Naive B cell (primary cell): ENCODE results near the gene PRDM15. TPM values are rescaled to one million over a fixed set of nuclear protein-coding genes. Genes with fewer than 3 reads are reported as not detected.

ENCODE experiments used
- ATAC-seq, 2 donors: fragments of 150-1000 bp; cut with Tn5 transposase; 2 replicates each; pipeline ENCODE4 v1.10.0; 2021; ENCODE audit warnings: low read depth in 2 of 2, mild to moderate bottlenecking in 2 of 2, moderate library complexity in 2 of 2
- DNase-seq: peaks from one replicate; pipeline ENCODE4 v3.0.0; 2022
- H3K27ac Mint-ChIP-seq, 6 donors: one replicate each; pipeline ENCODE4 v1.8.0; 2020 to 2022; ENCODE audit warnings: mild to moderate bottlenecking in 6 of 6, mixed read lengths in 6 of 6, moderate library complexity in 5 of 6, inconsistent platforms in 2 of 6
- H3K27me3 Mint-ChIP-seq, 3 donors: one replicate each; pipeline ENCODE4 v1.8.0; 2021 to 2022; ENCODE audit warnings: mixed read lengths in 3 of 3, mild to moderate bottlenecking in 1 of 3
- H3K36me3 Mint-ChIP-seq, 2 donors: one replicate each; pipeline ENCODE4 v1.8.0; 2020 to 2022; ENCODE audit warnings: mixed read lengths in 2 of 2, inconsistent platforms in 1 of 2, mild to moderate bottlenecking in 1 of 2
- H3K4me1 Mint-ChIP-seq, 3 donors: one replicate each; pipeline ENCODE4 v1.8.0; 2020 to 2022; ENCODE audit warnings: mixed read lengths in 3 of 3, inconsistent platforms in 1 of 3, mild to moderate bottlenecking in 1 of 3, moderate library complexity in 1 of 3
- H3K4me3 Mint-ChIP-seq, 8 donors: one replicate each; pipeline ENCODE4 v1.8.0; 2020 to 2022; ENCODE audit warnings: mild to moderate bottlenecking in 8 of 8, mixed read lengths in 8 of 8, moderate library complexity in 8 of 8, inconsistent platforms in 2 of 8
- H3K9me3 Mint-ChIP-seq, 7 donors: one replicate each; pipeline ENCODE4 v1.8.0; 2020 to 2022; ENCODE audit warnings: mixed read lengths in 7 of 7, mild to moderate bottlenecking in 5 of 7, inconsistent platforms in 2 of 7, moderate library complexity in 1 of 7
- polyA plus RNA-seq, 6 donors: library from polyadenylated mRNA; unstranded; fragments of 300-500 nt; fragmentation: Illumina TruSeq; gene quantifications; one replicate each; pipeline ENCODE4 v1.2.3, GENCODE V29; 2021; ENCODE audit warnings: low read depth in 6 of 6

PRDM15 gene
- polyA plus RNA-seq, 6 donors from 2014 or later, result 0.91 to 3.7 (median 1.4) TPM; not detected in 1

- peaks cover 42 to 55% (median 47%) of the 10 kb centered on the region in 3 donors for H3K4me1 Mint-ChIP-seq
- H3K27me3 Mint-ChIP-seq, result peaks cover 80 to 91% (median 87%) of the 10 kb centered on the region in 3 donors
- peak overlapping the region in 4 of 8 donors; percentile 9 to 65 (median 34) for H3K4me3 Mint-ChIP-seq
- H3K27ac Mint-ChIP-seq, result no peak overlapping the region
- peaks cover 0 to 8% (median 5%) of the 10 kb centered on the region in 7 donors for H3K9me3 Mint-ChIP-seq
- no peak for ATAC-seq
- H3K36me3 Mint-ChIP-seq, result peaks cover 8 to 9% of the 10 kb centered on the region in 2 donors
- no peak for DNase-seq
These were observed 114.4 kb downstream of the PRDM15 start for GRCh38 chr21:41764558-41765419.

DNA sequence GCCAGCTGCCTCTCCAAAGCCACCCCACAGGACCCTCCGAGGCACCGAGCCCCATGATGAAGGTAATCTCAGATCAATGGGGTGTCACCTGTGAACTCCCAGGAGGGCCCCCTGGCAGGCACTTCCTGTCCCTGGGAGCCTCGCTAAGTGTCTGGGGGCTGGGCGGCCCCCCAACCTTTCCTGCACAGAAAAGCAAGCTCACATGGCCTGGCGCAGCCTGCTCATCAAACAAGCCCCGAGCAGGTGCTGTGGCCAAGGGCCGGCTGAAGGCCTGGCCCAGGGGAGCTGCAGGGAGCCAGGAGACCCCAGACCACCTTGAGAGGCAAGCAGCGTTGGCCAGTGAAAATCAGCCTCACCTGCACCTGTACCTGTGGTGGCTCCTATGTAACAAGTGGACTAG lies 115.1 kb downstream of the PRDM15 start:
- H3K9me3 Mint-ChIP-seq, result peaks cover 0 to 8% (median 5%) of the 10 kb centered on the region in 7 donors
- peak overlapping the region in 1 of 8 donors; percentile 65 for H3K4me3 Mint-ChIP-seq
- no peak for ATAC-seq
- peaks cover 77 to 91% (median 86%) of the 10 kb centered on the region in 3 donors for H3K27me3 Mint-ChIP-seq
- DNase-seq, result no peak
- H3K27ac Mint-ChIP-seq, result no peak overlapping the region
- peaks cover 35 to 47% (median 45%) of the 10 kb centered on the region in 3 donors for H3K4me1 Mint-ChIP-seq
- peaks cover 8 to 9% of the 10 kb centered on the region in 2 donors for H3K36me3 Mint-ChIP-seq

DNA sequence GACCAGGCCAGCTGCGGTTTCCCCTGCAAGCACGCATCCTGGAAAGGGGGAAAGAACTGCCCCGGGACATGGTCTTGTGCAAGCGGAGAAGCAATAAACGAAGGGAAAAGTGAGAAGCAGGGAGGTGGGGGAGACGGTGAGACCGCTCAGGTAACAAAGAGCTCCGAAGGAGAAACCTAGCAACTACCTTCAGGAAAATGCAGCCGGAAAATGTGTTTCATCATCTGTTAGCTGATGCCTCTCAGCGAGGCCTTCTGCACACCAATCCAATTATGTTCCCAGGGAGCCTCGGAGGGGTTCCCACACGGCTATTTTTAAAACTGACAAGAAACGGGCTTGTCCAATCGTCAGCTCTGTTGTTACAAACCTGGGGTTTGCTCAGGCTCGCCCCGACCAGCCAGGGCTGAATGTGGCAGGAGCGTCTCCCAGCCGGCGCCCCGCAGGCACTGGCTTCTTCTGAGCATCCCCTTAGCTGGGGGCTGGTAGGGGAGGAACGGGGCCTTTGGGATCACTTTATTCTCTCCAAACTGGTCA lies 115.7 kb downstream of the PRDM15 start:
- H3K9me3 Mint-ChIP-seq, result peaks cover 0 to 8% (median 5%) of the 10 kb centered on the region in 7 donors
- H3K27me3 Mint-ChIP-seq, result peaks cover 75 to 90% (median 81%) of the 10 kb centered on the region in 3 donors

GRCh38 chr21:41762753-41763152 lies 116.4 kb downstream of the PRDM15 start:
- DNase-seq, result no peak
- Mint-ChIP-seq H3K27me3 (peaks cover 74 to 89% (median 74%) of the 10 kb centered on the region in 3 donors), H3K36me3 (peaks cover 8% of the 10 kb centered on the region in 2 donors), H3K27ac (peak overlapping the region in 2 of 6 donors; percentile 14 to 38), H3K4me1 (peaks cover 26 to 35% (median 33%) of the 10 kb centered on the region in 3 donors), H3K4me3 (no peak overlapping the region), H3K9me3 (peaks cover 0 to 8% (median 4%) of the 10 kb centered on the region in 7 donors)
- ATAC-seq, result no peak

More for the DNA sequence above, 115.7 kb downstream of the PRDM15 start:
- no peak overlapping the region for H3K27ac Mint-ChIP-seq
- ATAC-seq (no peak), DNase-seq (no peak)
- H3K4me3 Mint-ChIP-seq, result peak overlapping the region in 1 of 8 donors; percentile 9
- peaks cover 8 to 9% of the 10 kb centered on the region in 2 donors for H3K36me3 Mint-ChIP-seq
- H3K4me1 Mint-ChIP-seq, result peaks cover 32 to 42% (median 40%) of the 10 kb centered on the region in 3 donors

DNA sequence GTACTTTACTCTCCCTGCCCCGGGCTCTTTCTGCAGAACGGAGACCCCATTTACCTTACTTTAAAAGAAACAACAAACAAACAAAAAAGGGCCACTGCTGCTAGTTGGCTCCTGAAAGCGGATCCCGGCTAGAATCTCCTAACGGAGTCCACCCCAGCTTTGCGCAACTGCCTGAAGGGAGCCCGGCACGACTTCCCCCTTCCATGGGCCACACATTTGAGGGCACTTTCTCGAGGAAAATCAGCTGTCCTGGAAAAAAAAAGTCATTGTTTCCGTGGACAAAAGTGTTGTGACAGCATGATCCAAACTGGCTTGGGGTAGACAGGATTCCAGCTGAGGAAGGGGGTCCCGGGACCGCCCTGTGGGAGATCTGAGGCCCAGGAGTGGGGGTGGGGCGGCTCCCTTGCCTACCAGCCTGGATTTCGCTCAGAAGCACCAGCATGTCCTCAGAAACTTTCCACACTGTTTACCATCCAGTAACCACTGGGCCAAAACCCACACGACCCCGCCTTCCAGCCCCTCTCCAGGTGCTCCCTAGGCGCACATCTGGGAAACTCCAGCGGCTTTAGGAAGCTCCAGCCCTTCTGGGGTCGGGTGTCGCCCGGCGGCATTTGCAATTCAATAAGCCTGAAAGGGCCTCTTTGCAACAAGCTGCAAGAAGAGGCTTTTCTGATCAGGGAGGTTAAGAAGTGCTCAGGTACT lies 117.1 kb downstream of the PRDM15 start:
- no peak for DNase-seq
- H3K36me3 Mint-ChIP-seq, result peaks cover under 1 to 3% of the 10 kb centered on the region in 2 donors
- peaks cover 68 to 83% (median 68%) of the 10 kb centered on the region in 3 donors for H3K27me3 Mint-ChIP-seq
- ATAC-seq, result no peak
- peak overlapping the region in 2 of 6 donors; percentile 37 to 38 for H3K27ac Mint-ChIP-seq
- peaks cover 0 to 4% (median under 1%) of the 10 kb centered on the region in 7 donors for H3K9me3 Mint-ChIP-seq
- peak overlapping the region in 2 of 8 donors; percentile 52 to 70 for H3K4me3 Mint-ChIP-seq
- H3K4me1 Mint-ChIP-seq, result peaks cover 20 to 28% (median 26%) of the 10 kb centered on the region in 3 donors

- H3K4me3 Mint-ChIP-seq, result peak overlapping the region in 5 of 8 donors; percentile 28 to 52 (median 50)
These were observed 117.8 kb downstream of the PRDM15 start for GRCh38 chr21:41761211-41761933.

DNA sequence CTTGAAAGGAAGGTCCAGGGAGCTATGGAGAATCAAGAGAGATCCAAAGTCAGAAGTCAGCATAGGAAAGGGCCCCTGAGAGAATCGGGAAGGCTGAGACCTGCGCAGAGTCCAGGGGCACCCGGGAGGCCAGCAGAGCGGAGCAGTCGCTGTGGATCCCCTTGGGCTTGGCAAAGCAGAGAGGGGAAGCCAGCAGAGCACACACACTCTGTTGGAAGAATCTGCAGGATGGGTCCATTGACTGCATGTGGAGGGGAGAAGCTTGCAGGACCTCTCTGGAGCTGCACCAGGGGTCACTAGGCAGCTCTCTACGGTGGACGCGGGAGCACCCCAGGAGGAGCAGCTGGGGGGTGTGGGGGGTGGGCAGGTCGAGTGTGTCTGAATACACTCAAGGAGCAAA lies 118.7 kb downstream of the PRDM15 start:
- Mint-ChIP-seq H3K27me3 (peaks cover 60 to 84% (median 61%) of the 10 kb centered on the region in 3 donors), H3K4me1 (peaks cover 18 to 25% (median 22%) of the 10 kb centered on the region in 3 donors), H3K36me3 (no peaks in the 10 kb centered on the region), H3K4me3 (peak overlapping the region in 2 of 8 donors; percentile 10 to 11), H3K9me3 (no peaks in the 10 kb centered on the region), H3K27ac (no peak overlapping the region)
- ATAC-seq (no peak), DNase-seq (no peak)

More at GRCh38 chr21:41761211-41761933, 117.8 kb downstream of the PRDM15 start:
- ATAC-seq (peak in 1 of 2 donors; percentile 20), DNase-seq (no peak)
- H3K27ac Mint-ChIP-seq, result no peak overlapping the region
- H3K36me3 Mint-ChIP-seq, result no peaks in the 10 kb centered on the region
- H3K9me3 Mint-ChIP-seq, result peaks cover 0 to 4% (median 0%) of the 10 kb centered on the region in 7 donors
- peaks cover 18 to 25% (median 25%) of the 10 kb centered on the region in 3 donors for H3K4me1 Mint-ChIP-seq
- H3K27me3 Mint-ChIP-seq, result peaks cover 65 to 86% (median 66%) of the 10 kb centered on the region in 3 donors

DNA sequence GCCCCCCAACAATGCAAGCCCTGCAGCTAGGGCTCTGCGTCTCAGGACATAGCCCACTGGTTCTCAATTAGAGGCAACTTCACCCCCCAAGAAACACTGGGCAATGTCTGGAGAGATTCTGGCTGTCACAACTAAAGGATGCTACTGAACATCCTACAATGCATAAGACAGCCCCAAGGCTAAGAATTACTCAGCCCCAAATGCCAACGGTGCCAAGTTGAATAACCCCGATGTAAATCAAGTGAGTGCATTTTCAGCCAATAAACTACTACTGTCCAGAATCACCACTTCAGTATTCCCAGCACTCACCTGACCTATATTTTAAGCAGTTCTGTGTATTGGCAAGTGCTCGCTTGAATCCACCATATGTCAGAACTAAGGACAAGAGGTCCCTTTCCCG lies 119.2 kb downstream of the PRDM15 start:
- Mint-ChIP-seq H3K4me3 (no peak overlapping the region), H3K27ac (no peak overlapping the region)

GRCh38 chr21:41759214-41759840 lies 119.8 kb downstream of the PRDM15 start:
- ATAC-seq, result no peak
- Mint-ChIP-seq H3K9me3 (no peaks in the 10 kb centered on the region), H3K27ac (no peak overlapping the region), H3K36me3 (no peaks in the 10 kb centered on the region), H3K4me3 (no peak overlapping the region), H3K27me3 (peaks cover 49 to 77% (median 51%) of the 10 kb centered on the region in 3 donors), H3K4me1 (peaks cover 18 to 25% (median 18%) of the 10 kb centered on the region in 3 donors)
- DNase-seq, result no peak

More for the DNA sequence above, 119.2 kb downstream of the PRDM15 start:
- ATAC-seq (no peak), DNase-seq (no peak)
- H3K27me3 Mint-ChIP-seq, result peaks cover 55 to 83% (median 56%) of the 10 kb centered on the region in 3 donors
- H3K4me1 Mint-ChIP-seq, result peaks cover 18 to 25% (median 18%) of the 10 kb centered on the region in 3 donors
- H3K36me3 Mint-ChIP-seq, result no peaks in the 10 kb centered on the region
- H3K9me3 Mint-ChIP-seq, result no peaks in the 10 kb centered on the region

DNA sequence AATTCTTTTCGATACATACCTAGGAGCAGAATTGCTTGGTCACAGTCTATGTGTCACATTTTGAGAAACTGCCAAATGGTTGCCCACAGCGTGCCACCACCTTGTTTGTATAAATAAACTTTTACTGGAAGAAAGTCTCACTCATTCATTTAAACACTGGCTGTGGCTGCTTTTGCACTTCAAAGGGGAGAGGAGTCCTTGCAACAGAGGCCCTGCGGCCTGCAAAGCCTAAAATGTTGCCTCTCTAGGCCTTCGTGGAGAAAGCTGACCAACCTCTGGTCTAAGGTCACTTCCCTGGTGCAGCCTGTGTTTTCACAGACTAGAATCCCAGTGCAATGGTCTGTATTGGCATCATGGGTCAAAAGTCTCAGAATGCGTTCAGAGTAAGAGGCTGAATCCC lies 120.6 kb downstream of the PRDM15 start:
- Mint-ChIP-seq H3K27me3 (peaks cover 44 to 71% (median 49%) of the 10 kb centered on the region in 3 donors), H3K4me1 (peaks cover 18 to 25% (median 18%) of the 10 kb centered on the region in 3 donors), H3K36me3 (no peaks in the 10 kb centered on the region), H3K27ac (no peak overlapping the region), H3K4me3 (no peak overlapping the region), H3K9me3 (no peaks in the 10 kb centered on the region)
- ATAC-seq, result no peak
- DNase-seq, result no peak

GRCh38 chr21:41755934-41756773 lies 123.0 kb downstream of the PRDM15 start:
- Mint-ChIP-seq H3K4me1 (peaks cover 5 to 11% (median 11%) of the 10 kb centered on the region in 3 donors), H3K27me3 (peaks cover 20 to 62% (median 30%) of the 10 kb centered on the region in 3 donors), H3K4me3 (no peak overlapping the region), H3K9me3 (no peaks in the 10 kb centered on the region), H3K36me3 (no peaks in the 10 kb centered on the region), H3K27ac (no peak overlapping the region)
- no peak for DNase-seq
- ATAC-seq, result no peak
